Measurements from ENCODE around the gene PCBP2.

GRCh38 chr12:53427905-53428594, 23.9 kb upstream of the PCBP2 start:
- no peak for TF ChIP-seq CTCF (IDR thresholded peaks at IDR 0.05)
- TF ChIP-seq POLR2A (IDR thresholded peaks at IDR 0.05): no peak

Data from tibial nerve (tissue), 3 donors.